ENCODE measurements around the gene GLIS2.

GRCh38 chr16:4307215-4308037 lies 8.4 kb upstream of the GLIS2 start:
- TF ChIP-seq CTCF (conservative IDR thresholded peaks at IDR 0.05; ENCODE audit: low read length) (no peak), EZH2phosphoT487 (IDR thresholded peaks at IDR 0.05; ENCODE audit: borderline replicate concordance) (no peak)

Measured in Loucy (cell line).